Uterus (tissue), 4 donors: ENCODE measurements around the gene ZNF813. TPM values are rescaled to one million over a fixed set of nuclear protein-coding genes. Genes with fewer than 3 reads are reported as not detected.
"Not testable (repeated sequence)": the region's sequence is repeated elsewhere in the genome, so short reads cannot be mapped to it uniquely, and the experiment has no call there.

ENCODE experiments used
- DNase-seq, 2 donors: peaks; one replicate each; pipeline ENCODE4 v3.0.0-alpha.2; 2019 to 2020
- H3K27ac ChIP-seq, 2 donors: fragments of 200-600 bp; sonication (generic); 1 replicate in 1 of 2; 2 replicates in 1 of 2; pipeline ENCODE4 v1.5.1; 2016 to 2018
- H3K27me3 ChIP-seq, 2 donors: fragments of 200-600 bp; sonication (generic); one replicate each; pipeline ENCODE4 v1.5.1; 2018 to 2019; ENCODE audit warnings: control low read depth in 1 of 2
- H3K36me3 ChIP-seq, 2 donors: fragments of 200-600 bp; sonication (generic); one replicate each; pipeline ENCODE4 v1.5.1; 2019; ENCODE audit warnings: control low read depth in 1 of 2
- H3K4me1 ChIP-seq, 2 donors: fragments of 200-600 bp; sonication (generic); one replicate each; pipeline ENCODE4 v1.5.1; 2018 to 2019; ENCODE audit warnings: control low read depth in 1 of 2
- H3K4me3 ChIP-seq, 2 donors: fragments of 200-600 bp; sonication (generic); 1 replicate in 1 of 2; 2 replicates in 1 of 2; pipeline ENCODE4 v1.5.1; 2018 to 2019; ENCODE audit warnings: mild to moderate bottlenecking in 1 of 2
- H3K9me3 ChIP-seq, 2 donors: fragments of 200-600 bp; sonication (generic); one replicate each; pipeline ENCODE4 v1.5.1; 2019; ENCODE audit warnings: control low read depth in 1 of 2
- CTCF ChIP-seq, 4 experiments: fragments of 200-600 bp in 2 of 4; fragments of 450-650 bp in 2 of 4; sonication (generic) in 2 of 4; IDR thresholded peaks; one replicate each; pipeline ENCODE4 v1.5.1; 2016 to 2019; ENCODE audit warnings: antibody characterized with exemption in 4 of 4, mild to moderate bottlenecking in 2 of 4, moderate library complexity in 1 of 4
- POLR2A ChIP-seq, 2 donors: fragments of 450-650 bp; IDR thresholded peaks; one replicate each; pipeline ENCODE4 v1.6.1; 2016; ENCODE audit warnings: antibody characterized with exemption in 2 of 2, mild to moderate bottlenecking in 1 of 2, moderate library complexity in 1 of 2
- intact Hi-C: fragments of 100-400 bp; cut with DNase I; formaldehyde crosslinking; loops from one replicate; pipeline ENCODE4 v1.15.1; 2023; ENCODE audit warnings: low total_unique reads
- total RNA-seq, 4 donors: library from RNA; depleted of rRNA in 3 of 4; stranded (reverse); fragments of >200 nt in 3 of 4; gene quantifications; one replicate each; pipeline versions ENCODE4 v1.1.0 to v1.2.4, GENCODE V29; 2014 to 2023
- donor health status: DM: yes; HTN: yes; CAD: no.

Gene ZNF813
- total RNA-seq, 4 donors from 2014 or later = 1.8 to 10.8 (median 6.7) TPM

GRCh38 chr19:53471916-53472315, 4.4 kb downstream of the ZNF813 start:
- DNase-seq = no peak
- Histone ChIP-seq H3K4me3 (no peak overlapping the region), H3K36me3 (no peaks in the 10 kb centered on the region), H3K27me3 (no peaks in the 10 kb centered on the region), H3K4me1 (peaks cover 0 to 2% of the 10 kb centered on the region in 2 donors), H3K27ac (no peak overlapping the region), H3K9me3 (no peaks in the 10 kb centered on the region)
- intact Hi-C loops = no loop called here
- TF ChIP-seq POLR2A (IDR thresholded peaks at IDR 0.05) (no peak), CTCF (IDR thresholded peaks at IDR 0.05) (no peak)

- intact Hi-C loops, DNase-seq, H3K4me1 ChIP-seq, H3K27me3 ChIP-seq, H3K4me3 ChIP-seq, H3K27ac ChIP-seq, H3K36me3 ChIP-seq, H3K9me3 ChIP-seq: not testable (repeated sequence)
Observed at GRCh38 chr19:53474832-53475231, 7.3 kb downstream of the ZNF813 start.

GRCh38 chr19:53475470-53475869, 7.9 kb downstream of the ZNF813 start:
- H3K27me3 ChIP-seq, intact Hi-C loops, H3K9me3 ChIP-seq: not testable (repeated sequence)

GRCh38 chr19:53483751-53484150, 16.2 kb downstream of the ZNF813 start:
- H3K9me3 ChIP-seq, H3K4me1 ChIP-seq, DNase-seq, H3K27ac ChIP-seq, H3K27me3 ChIP-seq, H3K4me3 ChIP-seq, intact Hi-C loops, H3K36me3 ChIP-seq: not testable (repeated sequence)

More at GRCh38 chr19:53475470-53475869, 7.9 kb downstream of the ZNF813 start:
- H3K4me1 ChIP-seq, DNase-seq, H3K36me3 ChIP-seq, H3K27ac ChIP-seq, H3K4me3 ChIP-seq: not testable (repeated sequence)

- TF ChIP-seq POLR2A (IDR thresholded peaks at IDR 0.05) = no peak
- TF ChIP-seq CTCF (IDR thresholded peaks at IDR 0.05) = no peak
- H3K36me3 ChIP-seq = no peaks in the 10 kb centered on the region
- DNase-seq = no peak
- peaks cover 0 to 8% of the 10 kb centered on the region in 2 donors for H3K9me3 ChIP-seq
- intact Hi-C loops = no loop called here
- H3K27ac ChIP-seq = no peak overlapping the region
- no peak overlapping the region for H3K4me3 ChIP-seq
- no peaks in the 10 kb centered on the region for H3K4me1 ChIP-seq
- no peaks in the 10 kb centered on the region for H3K27me3 ChIP-seq
Observed at GRCh38 chr19:53485046-53486004, 17.8 kb downstream of the ZNF813 start.

- Histone ChIP-seq H3K36me3 (no peaks in the 10 kb centered on the region), H3K4me1 (no peaks in the 10 kb centered on the region), H3K4me3 (no peak overlapping the region), H3K27ac (no peak overlapping the region), H3K27me3 (no peaks in the 10 kb centered on the region), H3K9me3 (peaks cover 0 to 9% of the 10 kb centered on the region in 2 donors)
- intact Hi-C loops = no loop called here
- TF ChIP-seq POLR2A (IDR thresholded peaks at IDR 0.05) (no peak), CTCF (IDR thresholded peaks at IDR 0.05) (no peak)
- DNase-seq = no peak
Observed at GRCh38 chr19:53492153-53492552, 24.6 kb downstream of the ZNF813 start.

- H3K36me3 ChIP-seq, H3K27ac ChIP-seq, H3K4me3 ChIP-seq, H3K4me1 ChIP-seq, intact Hi-C loops, DNase-seq, H3K9me3 ChIP-seq, H3K27me3 ChIP-seq: not testable (repeated sequence)
Observed at GRCh38 chr19:53497311-53498023, 29.9 kb downstream of the ZNF813 start.

- intact Hi-C loops, H3K27ac ChIP-seq, H3K36me3 ChIP-seq: not testable (repeated sequence)
Observed at GRCh38 chr19:53498024-53498395, 30.5 kb downstream of the ZNF813 start.

GRCh38 chr19:53503151-53503550, 35.6 kb downstream of the ZNF813 start:
- H3K27me3 ChIP-seq, H3K4me1 ChIP-seq, DNase-seq, H3K36me3 ChIP-seq, H3K4me3 ChIP-seq, intact Hi-C loops, H3K9me3 ChIP-seq: not testable (repeated sequence)
- H3K27ac ChIP-seq = peak overlapping the region in 1 of 2 donors; percentile 42

More at GRCh38 chr19:53498024-53498395, 30.5 kb downstream of the ZNF813 start:
- H3K27me3 ChIP-seq, DNase-seq, H3K4me1 ChIP-seq, H3K4me3 ChIP-seq, H3K9me3 ChIP-seq: not testable (repeated sequence)
